ENCODE results near the gene PTPRN2. TPM values are rescaled to one million over a fixed set of nuclear protein-coding genes. Genes with fewer than 3 reads are reported as not detected.

The PTPRN2 gene
- total and polyA plus RNA-seq, 2 donors from 2014 or later: 4.8 to 6.2 TPM

DNA sequence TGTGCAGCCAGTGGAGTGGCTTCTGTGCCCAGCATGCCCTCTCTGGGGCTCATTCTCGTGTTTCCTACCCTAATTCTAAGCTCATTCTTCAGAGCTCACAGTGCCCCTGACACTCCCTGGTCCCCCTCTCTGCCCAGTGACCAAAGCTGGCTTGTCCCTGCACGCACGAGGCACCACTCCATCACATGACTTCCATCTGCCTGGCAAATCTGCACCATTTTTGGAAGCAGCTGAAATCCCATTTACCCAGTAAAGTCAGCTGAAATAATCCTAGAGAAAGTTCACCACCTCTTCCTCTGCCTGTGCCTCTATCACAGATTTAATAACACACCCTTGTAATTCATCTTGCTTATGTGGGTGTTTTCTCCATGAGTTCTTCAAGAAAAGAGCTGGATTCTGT is 616.9 kb downstream of the PTPRN2 start:
- Histone ChIP-seq H3K4me3 (ENCODE audit: low read length in 3 of 3) (no peak overlapping the region), H3K27ac (ENCODE audit: low read depth in 2 of 2, low read length in 2 of 2) (no peak overlapping the region), H3K4me1 (ENCODE audit: control insufficient read depth in 2 of 3, insufficient read depth in 2 of 3, low read depth in 1 of 3, low read length in 3 of 3) (no peaks in the 10 kb centered on the region), H3K9me3 (ENCODE audit: control insufficient read depth in 2 of 3, insufficient read depth in 1 of 3, low read length in 3 of 3) (peaks cover 0 to 11% (median 0%) of the 10 kb centered on the region in 3 donors), H3K9ac (ENCODE audit: low read length in 3 of 3) (no peak overlapping the region), H3K36me3 (ENCODE audit: control insufficient read depth in 2 of 3, insufficient read depth in 3 of 3, low read length in 3 of 3) (no peaks in the 10 kb centered on the region), H3K27me3 (ENCODE audit: control insufficient read depth, insufficient read depth, low read length) (no peaks in the 10 kb centered on the region)
- no peak for DNase-seq
- no peak for FAIRE-seq
- TF ChIP-seq, protein P1, sequence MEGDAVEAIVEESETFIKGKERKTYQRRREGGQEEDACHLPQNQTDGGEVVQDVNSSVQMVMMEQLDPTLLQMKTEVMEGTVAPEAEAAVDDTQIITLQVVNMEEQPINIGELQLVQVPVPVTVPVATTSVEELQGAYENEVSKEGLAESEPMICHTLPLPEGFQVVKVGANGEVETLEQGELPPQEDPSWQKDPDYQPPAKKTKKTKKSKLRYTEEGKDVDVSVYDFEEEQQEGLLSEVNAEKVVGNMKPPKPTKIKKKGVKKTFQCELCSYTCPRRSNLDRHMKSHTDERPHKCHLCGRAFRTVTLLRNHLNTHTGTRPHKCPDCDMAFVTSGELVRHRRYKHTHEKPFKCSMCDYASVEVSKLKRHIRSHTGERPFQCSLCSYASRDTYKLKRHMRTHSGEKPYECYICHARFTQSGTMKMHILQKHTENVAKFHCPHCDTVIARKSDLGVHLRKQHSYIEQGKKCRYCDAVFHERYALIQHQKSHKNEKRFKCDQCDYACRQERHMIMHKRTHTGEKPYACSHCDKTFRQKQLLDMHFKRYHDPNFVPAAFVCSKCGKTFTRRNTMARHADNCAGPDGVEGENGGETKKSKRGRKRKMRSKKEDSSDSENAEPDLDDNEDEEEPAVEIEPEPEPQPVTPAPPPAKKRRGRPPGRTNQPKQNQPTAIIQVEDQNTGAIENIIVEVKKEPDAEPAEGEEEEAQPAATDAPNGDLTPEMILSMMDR (IDR thresholded peaks at IDR 0.05; ENCODE audit: borderline replicate concordance, extremely low read depth, insufficient read depth): no peak
- intact Hi-C loops (cut with DNase I): no loop called here

DNA sequence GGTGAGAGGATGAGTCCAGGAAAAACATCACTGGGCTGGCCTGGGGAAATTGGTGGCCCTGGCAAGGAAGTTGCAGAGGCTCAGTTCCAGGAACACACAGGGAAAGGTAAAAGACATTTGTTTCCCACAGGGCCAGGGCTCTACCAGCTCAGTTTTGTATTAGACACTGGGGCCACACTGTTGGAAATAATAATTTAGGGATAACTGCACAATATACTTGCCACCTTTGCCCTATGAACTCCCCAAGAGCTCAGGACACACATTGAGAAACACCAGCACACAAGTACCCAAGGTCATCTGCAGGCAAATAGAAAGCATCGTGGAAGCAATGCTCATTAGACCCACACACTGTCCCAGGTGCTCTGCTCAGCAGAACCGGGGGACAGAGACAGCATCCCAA is 617.6 kb downstream of the PTPRN2 start:
- FAIRE-seq (no peak), DNase-seq (no peak)
- TF ChIP-seq, protein P1 (IDR thresholded peaks at IDR 0.05; ENCODE audit: borderline replicate concordance, extremely low read depth, insufficient read depth): no peak
- Histone ChIP-seq H3K27me3 (ENCODE audit: control insufficient read depth, insufficient read depth, low read length) (no peaks in the 10 kb centered on the region), H3K9ac (ENCODE audit: low read length in 3 of 3) (no peak overlapping the region), H3K9me3 (ENCODE audit: control insufficient read depth in 2 of 3, insufficient read depth in 1 of 3, low read length in 3 of 3) (peaks cover 0 to 11% (median 0%) of the 10 kb centered on the region in 3 donors), H3K4me1 (ENCODE audit: control insufficient read depth in 2 of 3, insufficient read depth in 2 of 3, low read depth in 1 of 3, low read length in 3 of 3) (no peaks in the 10 kb centered on the region), H3K4me3 (ENCODE audit: low read length in 3 of 3) (no peak overlapping the region), H3K36me3 (ENCODE audit: control insufficient read depth in 2 of 3, insufficient read depth in 3 of 3, low read length in 3 of 3) (no peaks in the 10 kb centered on the region), H3K27ac (ENCODE audit: low read depth in 2 of 2, low read length in 2 of 2) (no peak overlapping the region)
- intact Hi-C loops (cut with DNase I): no loop called here

DNA sequence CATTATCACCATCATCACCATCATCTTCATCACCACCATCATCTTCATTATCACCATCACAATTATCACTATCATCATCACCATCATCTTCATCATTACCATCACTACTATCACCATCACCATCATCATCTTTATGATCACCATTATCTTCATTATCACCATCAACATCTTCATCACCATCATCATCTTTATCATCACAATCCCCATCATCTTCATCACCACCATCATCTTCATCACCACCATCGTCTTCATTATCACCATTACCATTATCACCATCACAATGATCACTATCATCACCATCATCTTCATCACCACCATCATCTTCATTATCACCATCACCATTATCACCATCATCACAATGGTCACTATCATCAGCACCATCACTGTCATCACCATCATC is 621.1 kb downstream of the PTPRN2 start:
- no peaks in the 10 kb centered on the region for H3K36me3 ChIP-seq (ENCODE audit: control insufficient read depth in 2 of 3, insufficient read depth in 3 of 3, low read length in 3 of 3)
- H3K27me3 ChIP-seq (ENCODE audit: control insufficient read depth, insufficient read depth, low read length): no peaks in the 10 kb centered on the region
- DNase-seq: no peak
- intact Hi-C loops (cut with DNase I): no loop called here
- no peaks in the 10 kb centered on the region for H3K9me3 ChIP-seq (ENCODE audit: control insufficient read depth in 2 of 3, insufficient read depth in 1 of 3, low read length in 3 of 3)
- no peak overlapping the region for H3K27ac ChIP-seq (ENCODE audit: low read depth in 2 of 2, low read length in 2 of 2)
- H3K4me3 ChIP-seq (ENCODE audit: low read length in 3 of 3): no peak overlapping the region
- no peak for FAIRE-seq
- H3K4me1 ChIP-seq (ENCODE audit: control insufficient read depth in 2 of 3, insufficient read depth in 2 of 3, low read depth in 1 of 3, low read length in 3 of 3): no peaks in the 10 kb centered on the region
- no peak overlapping the region for H3K9ac ChIP-seq (ENCODE audit: low read length in 3 of 3)
- TF ChIP-seq, protein P1 (IDR thresholded peaks at IDR 0.05; ENCODE audit: borderline replicate concordance, extremely low read depth, insufficient read depth): no peak

DNA sequence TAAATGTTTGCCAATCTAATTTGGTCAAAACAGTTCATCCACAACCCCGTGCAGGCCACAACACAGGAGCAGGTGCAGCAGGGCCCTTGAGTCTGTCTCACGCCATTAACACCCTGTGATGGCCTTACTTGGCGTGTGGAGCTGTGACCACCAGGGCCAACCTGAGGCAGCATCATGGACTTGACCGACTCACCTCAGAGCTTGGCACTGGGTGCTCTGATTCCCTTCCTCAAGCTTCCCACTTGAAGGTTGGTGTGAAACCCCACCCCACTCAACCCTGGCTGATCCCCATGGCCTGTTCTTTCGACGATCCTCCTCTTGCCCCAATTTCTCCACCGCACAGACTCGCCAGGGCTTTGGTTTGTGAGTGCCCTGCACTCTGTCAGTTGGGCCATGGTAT is 623.1 kb downstream of the PTPRN2 start:
- Histone ChIP-seq H3K27ac (ENCODE audit: low read depth in 2 of 2, low read length in 2 of 2) (no peak overlapping the region), H3K36me3 (ENCODE audit: control insufficient read depth in 2 of 3, insufficient read depth in 3 of 3, low read length in 3 of 3) (no peaks in the 10 kb centered on the region), H3K4me3 (ENCODE audit: low read length in 3 of 3) (no peak overlapping the region), H3K9me3 (ENCODE audit: control insufficient read depth in 2 of 3, insufficient read depth in 1 of 3, low read length in 3 of 3) (no peaks in the 10 kb centered on the region), H3K27me3 (ENCODE audit: control insufficient read depth, insufficient read depth, low read length) (no peaks in the 10 kb centered on the region), H3K4me1 (ENCODE audit: control insufficient read depth in 2 of 3, insufficient read depth in 2 of 3, low read depth in 1 of 3, low read length in 3 of 3) (no peaks in the 10 kb centered on the region), H3K9ac (ENCODE audit: low read length in 3 of 3) (no peak overlapping the region)
- no peak for FAIRE-seq
- TF ChIP-seq, protein P1 (IDR thresholded peaks at IDR 0.05; ENCODE audit: borderline replicate concordance, extremely low read depth, insufficient read depth): no peak
- peak in 1 of 5 donors; percentile 27 for DNase-seq
- intact Hi-C loops (cut with DNase I): no loop called here

All from kidney (tissue), 14 donors.